HG03432 (cell line): ENCODE results near the gene ATP8A1.
"Not testable (repeated sequence)": the region's sequence is repeated elsewhere in the genome, so short reads cannot be mapped to it uniquely, and the experiment has no call there.

ENCODE experiments used
- ATAC-seq: cut with Tn5 transposase; IDR thresholded peaks from one replicate; pipeline ENCODE4 v1.9.1; 2021; ENCODE audit warnings: mild to moderate bottlenecking, moderate library complexity; ENCODE audit not compliant: unreplicated experiment

The ATP8A1 gene

GRCh38 chr4:42390622-42391354 is 266.1 kb downstream of the ATP8A1 start:
- ATAC-seq = no peak

GRCh38 chr4:42385516-42385915 is 271.4 kb downstream of the ATP8A1 start:
- ATAC-seq = no peak

DNA sequence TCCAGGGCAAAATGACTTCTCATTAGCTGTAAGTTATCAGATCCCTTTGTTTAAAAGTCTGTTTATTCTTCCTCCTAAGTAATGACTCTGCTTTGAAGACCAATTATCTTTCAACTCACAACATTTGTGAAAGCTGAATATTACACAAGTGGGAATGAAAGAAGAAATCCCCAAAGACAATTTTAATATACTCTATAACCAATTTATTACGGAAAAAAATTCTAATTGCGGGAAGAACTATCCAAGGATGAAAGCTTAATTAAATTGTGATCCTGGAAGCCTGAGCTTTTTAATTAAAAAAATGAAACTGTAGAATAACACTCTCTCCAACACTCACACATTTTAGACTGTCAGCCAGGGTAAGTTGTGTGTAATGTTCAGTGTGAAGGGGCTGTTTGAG is 275.2 kb downstream of the ATP8A1 start:
- no peak for ATAC-seq

DNA sequence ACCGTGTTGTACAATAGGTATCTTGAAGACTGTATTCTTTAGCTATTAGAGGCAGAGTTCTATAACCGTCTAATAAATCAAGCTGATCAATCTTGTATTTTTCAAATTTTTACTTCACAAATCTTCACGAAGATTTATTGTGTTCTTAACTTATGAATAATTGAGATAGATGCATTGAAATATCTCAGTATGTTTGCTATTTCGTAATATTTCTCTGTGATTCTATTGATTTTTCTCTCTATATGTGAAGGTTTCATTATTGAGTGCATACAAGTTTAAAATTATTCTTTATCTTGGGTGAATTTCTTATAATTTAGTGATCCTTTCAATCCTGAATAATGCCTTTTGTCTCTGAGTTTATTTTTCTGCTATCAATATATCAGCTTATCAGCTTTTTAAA is 279.4 kb downstream of the ATP8A1 start:
- no peak for ATAC-seq

DNA sequence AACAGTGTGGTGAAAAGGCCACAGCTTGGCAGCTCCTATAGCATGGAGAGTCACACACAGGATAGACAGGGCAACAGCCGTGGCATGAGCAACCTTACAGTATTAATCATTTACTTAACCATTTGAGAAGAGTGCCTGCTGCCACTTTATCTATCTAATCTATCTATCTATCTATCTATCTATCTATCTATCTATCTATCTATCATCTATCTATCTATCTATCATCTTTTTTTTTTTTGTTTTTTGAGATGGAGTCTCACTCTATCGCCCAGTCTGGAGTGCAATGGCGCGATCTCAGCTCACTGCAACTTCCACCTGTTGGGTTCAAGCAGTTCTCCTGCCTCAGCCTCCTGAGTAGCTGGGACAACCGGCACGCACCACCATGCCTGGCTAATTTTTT is 284.6 kb downstream of the ATP8A1 start:
- ATAC-seq = not testable (repeated sequence)

DNA sequence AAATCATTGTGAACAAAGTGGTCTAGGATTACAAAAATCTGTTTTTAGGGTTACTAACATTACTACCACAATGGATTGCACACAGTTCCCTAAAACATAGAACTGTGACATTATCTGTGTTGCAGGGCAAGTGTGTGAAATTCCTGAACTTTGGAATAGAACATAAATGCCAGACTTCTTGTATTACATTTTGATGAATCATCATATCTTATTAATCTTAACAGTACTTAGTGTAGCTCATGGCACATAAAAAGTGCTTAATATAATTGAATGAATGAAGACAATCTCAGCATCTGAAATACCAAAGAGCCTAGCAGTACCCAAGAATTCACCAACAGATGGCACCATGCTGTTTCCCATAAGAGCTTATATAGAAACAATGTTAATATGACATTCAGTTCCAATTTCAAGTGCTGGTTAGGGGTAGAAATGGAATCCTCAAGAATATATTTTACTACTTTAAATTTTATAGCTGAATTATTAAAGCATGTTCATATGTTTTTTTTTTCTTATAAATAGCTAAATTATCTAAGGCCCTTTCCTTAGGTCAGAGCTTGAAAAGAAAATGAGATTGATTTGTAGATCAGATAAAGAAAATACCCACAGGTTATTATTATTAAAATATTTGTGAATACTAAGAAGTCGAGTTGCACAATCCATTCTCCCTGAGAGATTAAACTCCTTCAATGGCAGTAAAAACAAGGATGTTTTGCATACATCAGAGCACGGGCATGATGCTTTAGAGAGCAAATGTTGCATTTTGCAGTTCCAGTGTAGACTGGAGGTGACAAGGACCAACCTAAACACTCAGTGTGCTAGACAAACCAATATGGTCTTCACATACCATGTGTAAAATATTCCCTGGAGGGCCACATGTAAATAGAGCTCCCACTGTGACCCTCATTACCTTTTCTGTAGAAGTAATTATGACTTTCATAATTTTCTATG is 285.3 kb downstream of the ATP8A1 start:
- no peak for ATAC-seq

DNA sequence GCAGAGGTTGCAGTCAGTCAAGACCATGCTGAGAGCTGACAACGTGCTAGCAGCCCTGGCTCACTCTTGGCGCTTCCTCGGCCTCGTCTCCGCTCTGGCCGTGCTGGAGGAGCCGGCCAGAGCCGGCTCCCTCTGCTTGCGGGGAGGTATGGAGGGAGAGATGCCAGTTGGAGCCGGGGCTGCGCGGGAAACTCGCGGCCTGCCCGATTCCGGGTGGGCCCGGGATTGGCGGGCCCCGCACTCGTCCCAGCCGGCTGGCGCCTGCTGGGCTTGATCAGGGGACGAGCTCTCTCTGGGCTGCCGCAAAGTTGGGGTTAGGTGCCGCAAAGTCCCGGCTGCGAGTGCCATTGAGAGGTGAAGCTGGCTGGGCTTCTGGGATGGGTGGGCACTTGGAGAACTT is 287.4 kb downstream of the ATP8A1 start:
- ATAC-seq = no peak

DNA sequence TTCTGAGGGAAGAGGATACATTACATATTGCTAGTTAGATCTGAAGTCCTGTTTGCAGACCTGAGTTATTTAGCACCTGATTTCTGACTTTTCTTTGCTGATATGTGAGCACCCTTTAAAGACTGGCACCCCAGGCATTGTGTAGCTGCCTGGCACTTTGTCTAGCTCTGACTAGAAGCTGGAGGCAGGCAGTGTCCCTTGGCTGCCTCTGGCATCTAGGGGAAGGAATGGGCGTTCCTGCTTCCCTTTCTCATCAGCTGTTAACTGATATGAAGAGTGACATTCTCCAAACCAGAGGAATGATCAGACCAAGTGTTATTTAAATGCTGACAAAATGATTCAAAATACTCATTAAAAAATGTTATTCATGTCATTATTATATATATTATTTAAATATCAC is 289.9 kb downstream of the ATP8A1 start:
- no peak for ATAC-seq

DNA sequence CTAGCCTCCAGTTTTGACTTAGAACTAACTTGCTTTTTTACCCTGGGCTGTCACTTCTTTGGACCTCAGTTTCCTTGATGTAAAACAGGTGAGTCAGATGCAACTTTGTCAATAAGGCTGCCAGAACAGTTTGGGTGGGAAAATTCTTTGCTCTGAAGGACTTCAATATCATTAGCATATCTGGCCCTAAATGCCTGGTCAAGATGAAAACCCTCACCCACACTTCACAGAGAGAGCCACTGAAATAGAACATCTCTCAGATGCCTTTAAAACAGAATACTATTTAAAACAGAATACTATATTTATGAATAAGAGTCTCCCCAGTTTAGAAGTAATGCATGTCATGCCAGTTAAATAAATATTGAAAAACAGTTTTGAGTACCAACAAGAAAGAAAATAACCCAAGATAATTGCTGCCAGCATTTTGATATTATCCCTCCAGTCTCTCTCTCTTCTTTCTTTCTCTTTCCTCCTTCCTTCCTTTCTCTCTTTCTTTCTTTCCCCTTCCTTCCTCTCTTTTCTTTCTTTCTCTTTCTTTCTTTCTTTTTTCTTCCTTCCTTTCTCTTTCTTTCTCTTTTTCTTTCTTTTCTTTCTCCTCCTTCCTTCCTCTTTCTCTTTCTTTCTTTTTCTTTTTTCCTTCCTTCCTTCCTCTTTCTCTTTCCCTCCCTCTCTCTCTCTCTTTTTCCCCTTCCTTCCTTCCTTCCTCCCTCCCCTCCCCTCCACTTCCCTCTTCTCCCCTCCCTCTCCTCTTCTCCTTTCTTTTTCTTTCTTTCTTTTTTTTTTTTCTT is 292.4 kb downstream of the ATP8A1 start:
- ATAC-seq = no peak

GRCh38 chr4:42363614-42364013 is 293.3 kb downstream of the ATP8A1 start:
- no peak for ATAC-seq

GRCh38 chr4:42362591-42362990 is 294.3 kb downstream of the ATP8A1 start:
- no peak for ATAC-seq

GRCh38 chr4:42361456-42361855 is 295.4 kb downstream of the ATP8A1 start:
- ATAC-seq = no peak

DNA sequence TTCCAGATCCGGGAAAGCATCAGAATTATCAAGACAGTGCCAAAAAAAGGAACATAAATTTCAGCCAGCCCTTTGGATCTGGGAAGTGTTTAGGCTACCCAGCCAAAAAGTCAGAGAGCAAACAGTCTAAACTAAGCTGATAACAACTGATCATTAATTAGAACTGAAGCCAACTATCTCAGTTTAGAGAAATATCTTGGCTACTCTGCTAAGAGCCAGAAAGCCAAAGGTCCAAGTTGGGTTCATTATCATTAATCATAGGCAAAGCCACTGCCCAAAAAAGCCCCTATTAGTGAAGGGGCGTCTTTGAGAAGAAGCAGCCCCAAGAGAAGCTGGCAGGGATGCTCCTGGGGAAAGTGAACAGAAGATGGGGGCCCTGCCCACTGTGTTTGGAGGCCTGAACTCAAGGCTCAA is 296.6 kb downstream of the ATP8A1 start:
- no peak for ATAC-seq

DNA sequence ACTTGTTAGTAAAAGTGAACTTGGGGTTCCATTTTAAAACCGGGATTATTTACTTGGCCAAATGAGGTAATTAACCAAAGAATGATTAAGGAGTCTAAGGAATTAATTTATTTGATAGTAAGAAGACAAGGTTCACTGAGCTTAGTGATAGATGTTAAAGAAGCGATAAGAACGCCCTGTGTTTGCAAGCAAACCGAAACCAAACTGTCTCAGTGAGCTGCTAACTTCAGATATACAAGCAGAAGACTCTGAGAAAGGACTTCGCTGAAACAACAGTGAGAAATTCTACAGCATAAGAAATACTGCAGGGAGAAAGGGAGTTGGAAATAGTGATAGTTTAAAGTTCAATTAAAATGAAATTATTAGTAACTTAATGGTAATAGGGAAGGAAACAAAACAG is 297.2 kb downstream of the ATP8A1 start:
- peak; percentile 55 for ATAC-seq
